Liver (tissue), 3 donors: Measurements from ENCODE around the gene HARBI1.

Experiments used
- CTCF ChIP-seq: fragments of 150-350 bp; IDR thresholded peaks from 2 replicates; pipeline ENCODE4 v1.5.1; 2017; ENCODE audit warnings: improper control_type of control experiment, low read depth, low read length; ENCODE audit not compliant: missing input control
- FOXA1 ChIP-seq: IDR thresholded peaks from 2 replicates; pipeline ENCODE4 v1.6.1; 2016; ENCODE audit warnings: antibody characterized with exemption
- GABPA ChIP-seq, 2 donors: IDR thresholded peaks in 1 of 2; conservative IDR thresholded peaks in 1 of 2; 2 replicates each; pipeline ENCODE4 v1.6.1; 2016; ENCODE audit warnings: antibody characterized with exemption in 2 of 2, mild to moderate bottlenecking in 1 of 2, moderate library complexity in 1 of 2
- NR2F2 ChIP-seq: IDR thresholded peaks from 2 replicates; pipeline ENCODE4 v1.6.1; 2016; ENCODE audit warnings: antibody characterized with exemption
- RAD21 ChIP-seq, 2 donors: IDR thresholded peaks; 2 replicates each; pipeline ENCODE4 v1.6.1; 2016; ENCODE audit warnings: antibody characterized with exemption in 2 of 2, mild to moderate bottlenecking in 2 of 2
- RXRA ChIP-seq, 2 donors: IDR thresholded peaks; 2 replicates each; pipeline ENCODE4 v1.6.1; 2017 to 2018; ENCODE audit warnings: antibody characterized with exemption in 2 of 2, mild to moderate bottlenecking in 1 of 2
- TF ChIP-seq, protein P1 (sequence below): IDR thresholded peaks from 2 replicates; pipeline ENCODE4 v1.6.1; 2016; ENCODE audit warnings: antibody characterized with exemption, mild to moderate bottlenecking
- TF ChIP-seq, protein P2 (sequence below): IDR thresholded peaks from 2 replicates; pipeline ENCODE4 v1.6.1; 2016; ENCODE audit warnings: antibody characterized with exemption
- donor health status: healthy.
- donor health status: healthy.

GRCh38 chr11:46649180-46649738 lies 32.2 kb upstream of the HARBI1 start:
- TF ChIP-seq FOXA1 = no peak
- no peak for TF ChIP-seq CTCF
- TF ChIP-seq, protein P1, sequence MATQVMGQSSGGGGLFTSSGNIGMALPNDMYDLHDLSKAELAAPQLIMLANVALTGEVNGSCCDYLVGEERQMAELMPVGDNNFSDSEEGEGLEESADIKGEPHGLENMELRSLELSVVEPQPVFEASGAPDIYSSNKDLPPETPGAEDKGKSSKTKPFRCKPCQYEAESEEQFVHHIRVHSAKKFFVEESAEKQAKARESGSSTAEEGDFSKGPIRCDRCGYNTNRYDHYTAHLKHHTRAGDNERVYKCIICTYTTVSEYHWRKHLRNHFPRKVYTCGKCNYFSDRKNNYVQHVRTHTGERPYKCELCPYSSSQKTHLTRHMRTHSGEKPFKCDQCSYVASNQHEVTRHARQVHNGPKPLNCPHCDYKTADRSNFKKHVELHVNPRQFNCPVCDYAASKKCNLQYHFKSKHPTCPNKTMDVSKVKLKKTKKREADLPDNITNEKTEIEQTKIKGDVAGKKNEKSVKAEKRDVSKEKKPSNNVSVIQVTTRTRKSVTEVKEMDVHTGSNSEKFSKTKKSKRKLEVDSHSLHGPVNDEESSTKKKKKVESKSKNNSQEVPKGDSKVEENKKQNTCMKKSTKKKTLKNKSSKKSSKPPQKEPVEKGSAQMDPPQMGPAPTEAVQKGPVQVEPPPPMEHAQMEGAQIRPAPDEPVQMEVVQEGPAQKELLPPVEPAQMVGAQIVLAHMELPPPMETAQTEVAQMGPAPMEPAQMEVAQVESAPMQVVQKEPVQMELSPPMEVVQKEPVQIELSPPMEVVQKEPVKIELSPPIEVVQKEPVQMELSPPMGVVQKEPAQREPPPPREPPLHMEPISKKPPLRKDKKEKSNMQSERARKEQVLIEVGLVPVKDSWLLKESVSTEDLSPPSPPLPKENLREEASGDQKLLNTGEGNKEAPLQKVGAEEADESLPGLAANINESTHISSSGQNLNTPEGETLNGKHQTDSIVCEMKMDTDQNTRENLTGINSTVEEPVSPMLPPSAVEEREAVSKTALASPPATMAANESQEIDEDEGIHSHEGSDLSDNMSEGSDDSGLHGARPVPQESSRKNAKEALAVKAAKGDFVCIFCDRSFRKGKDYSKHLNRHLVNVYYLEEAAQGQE = peak; percentile 39
- peak; percentile 31 to 54 for TF ChIP-seq RXRA (IDR thresholded peaks at IDR 0.05)
- no peak for TF ChIP-seq GABPA (IDR thresholded peaks at IDR 0.05 in 1 of 2, conservative IDR thresholded peaks at IDR 0.05 in 1 of 2)
- TF ChIP-seq NR2F2 = peak; percentile 82
- TF ChIP-seq, protein P2, sequence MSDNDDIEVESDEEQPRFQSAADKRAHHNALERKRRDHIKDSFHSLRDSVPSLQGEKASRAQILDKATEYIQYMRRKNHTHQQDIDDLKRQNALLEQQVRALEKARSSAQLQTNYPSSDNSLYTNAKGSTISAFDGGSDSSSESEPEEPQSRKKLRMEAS = no peak
- TF ChIP-seq RAD21 (IDR thresholded peaks at IDR 0.05) = peak in 1 of 2 donors; percentile 41
